Choroid plexus epithelial cell (primary cell): ENCODE data around the gene FAM234A.

Experiments
- DNase-seq: peaks from one replicate; pipeline ENCODE4 v3.0.0-alpha.2; 2010; ENCODE audit warnings: low read depth
- H3K4me3 ChIP-seq: 2 replicates; pipeline ENCODE4 v1.5.1; 2011; ENCODE audit warnings: low read depth, mild to moderate bottlenecking, control low read depth, low read length, moderate library complexity
- CTCF ChIP-seq: conservative IDR thresholded peaks from 2 replicates; pipeline ENCODE4 v1.5.1; 2011; ENCODE audit warnings: low read depth, mild to moderate bottlenecking, control low read depth, inconsistent platforms, low read length, moderate library complexity

Gene FAM234A

GRCh38 chr16:293043-293775, 58.6 kb downstream of the FAM234A start:
- no peak overlapping the region for H3K4me3 ChIP-seq
- DNase-seq = no peak
- TF ChIP-seq CTCF = no peak

GRCh38 chr16:296276-296675, 61.7 kb downstream of the FAM234A start:
- DNase-seq = no peak
- H3K4me3 ChIP-seq = no peak overlapping the region
- no peak for TF ChIP-seq CTCF

GRCh38 chr16:296806-297510, 62.3 kb downstream of the FAM234A start:
- H3K4me3 ChIP-seq = no peak overlapping the region
- TF ChIP-seq CTCF = no peak
- no peak for DNase-seq

GRCh38 chr16:297832-298231, 63.2 kb downstream of the FAM234A start:
- TF ChIP-seq CTCF = no peak

GRCh38 chr16:301235-301634, 66.6 kb downstream of the FAM234A start:
- TF ChIP-seq CTCF = no peak
- no peak overlapping the region for H3K4me3 ChIP-seq
- DNase-seq = no peak

More at GRCh38 chr16:297832-298231, 63.2 kb downstream of the FAM234A start:
- H3K4me3 ChIP-seq = no peak overlapping the region
- DNase-seq = no peak

- no peak for TF ChIP-seq CTCF
- no peak for DNase-seq
- H3K4me3 ChIP-seq = no peak overlapping the region
These were observed 67.3 kb downstream of the FAM234A start for GRCh38 chr16:301950-302349.
